Prostate gland (tissue), 2 donors: Measurements from ENCODE around the gene MYH6.

Experiments used
- POLR2A ChIP-seq: fragments of 450-650 bp; IDR thresholded peaks from one replicate; pipeline ENCODE4 v1.6.1; 2016; ENCODE audit warnings: antibody characterized with exemption, mild to moderate bottlenecking
- POLR2AphosphoS5 ChIP-seq: sonication (generic); formaldehyde crosslinking; IDR thresholded peaks from one replicate; pipeline ENCODE4 v1.6.1; 2017; ENCODE audit warnings: antibody characterized with exemption
- TF ChIP-seq, protein P1 (sequence below), 4 experiments: fragments of 200-600 bp in 2 of 4; fragments of 450-650 bp in 2 of 4; sonication (generic) in 2 of 4; IDR thresholded peaks; 1 replicate in 3 of 4; 2 replicates in 1 of 4; pipeline ENCODE4 v1.5.1; 2016 to 2019; ENCODE audit warnings: antibody characterized with exemption in 4 of 4, mild to moderate bottlenecking in 2 of 4, moderate library complexity in 2 of 4

GRCh38 chr14:23359167-23359626 is 48.9 kb downstream of the MYH6 start:
- TF ChIP-seq, protein P1, sequence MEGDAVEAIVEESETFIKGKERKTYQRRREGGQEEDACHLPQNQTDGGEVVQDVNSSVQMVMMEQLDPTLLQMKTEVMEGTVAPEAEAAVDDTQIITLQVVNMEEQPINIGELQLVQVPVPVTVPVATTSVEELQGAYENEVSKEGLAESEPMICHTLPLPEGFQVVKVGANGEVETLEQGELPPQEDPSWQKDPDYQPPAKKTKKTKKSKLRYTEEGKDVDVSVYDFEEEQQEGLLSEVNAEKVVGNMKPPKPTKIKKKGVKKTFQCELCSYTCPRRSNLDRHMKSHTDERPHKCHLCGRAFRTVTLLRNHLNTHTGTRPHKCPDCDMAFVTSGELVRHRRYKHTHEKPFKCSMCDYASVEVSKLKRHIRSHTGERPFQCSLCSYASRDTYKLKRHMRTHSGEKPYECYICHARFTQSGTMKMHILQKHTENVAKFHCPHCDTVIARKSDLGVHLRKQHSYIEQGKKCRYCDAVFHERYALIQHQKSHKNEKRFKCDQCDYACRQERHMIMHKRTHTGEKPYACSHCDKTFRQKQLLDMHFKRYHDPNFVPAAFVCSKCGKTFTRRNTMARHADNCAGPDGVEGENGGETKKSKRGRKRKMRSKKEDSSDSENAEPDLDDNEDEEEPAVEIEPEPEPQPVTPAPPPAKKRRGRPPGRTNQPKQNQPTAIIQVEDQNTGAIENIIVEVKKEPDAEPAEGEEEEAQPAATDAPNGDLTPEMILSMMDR (IDR thresholded peaks at IDR 0.05): no peak
- TF ChIP-seq POLR2AphosphoS5: no peak
- TF ChIP-seq POLR2A: no peak
